ENCODE measurements around the gene ATG4A.

The ATG4A gene

GRCh38 chrX:108122748-108123147, 31.2 kb downstream of the ATG4A start:
- no peak for DNase-seq (ENCODE audit: low read depth, low spot score)

GRCh38 chrX:108123591-108124366, 32.2 kb downstream of the ATG4A start:
- DNase-seq (ENCODE audit: low read depth, low spot score), result no peak

GRCh38 chrX:108126661-108127060, 35.1 kb downstream of the ATG4A start:
- DNase-seq (ENCODE audit: low read depth, low spot score), result no peak

GRCh38 chrX:108127152-108127551, 35.6 kb downstream of the ATG4A start:
- DNase-seq (ENCODE audit: low read depth, low spot score), result no peak

- DNase-seq (ENCODE audit: low read depth, low spot score), result no peak
Measured at GRCh38 chrX:108130889-108131288, 39.3 kb downstream of the ATG4A start.

GRCh38 chrX:108131471-108131870, 39.9 kb downstream of the ATG4A start:
- DNase-seq (ENCODE audit: low read depth, low spot score), result no peak

- no peak for DNase-seq (ENCODE audit: low read depth, low spot score)
Measured at GRCh38 chrX:108132034-108132433, 40.5 kb downstream of the ATG4A start.

- no peak for DNase-seq (ENCODE audit: low read depth, low spot score)
Measured at GRCh38 chrX:108132876-108133275, 41.3 kb downstream of the ATG4A start.

- DNase-seq (ENCODE audit: low read depth, low spot score), result no peak
Measured at GRCh38 chrX:108134724-108135123, 43.1 kb downstream of the ATG4A start.

- DNase-seq (ENCODE audit: low read depth, low spot score), result no peak
Measured at GRCh38 chrX:108138814-108139702, 47.5 kb downstream of the ATG4A start.

GRCh38 chrX:108148524-108148923, 56.9 kb downstream of the ATG4A start:
- DNase-seq (ENCODE audit: low read depth, low spot score), result no peak

GRCh38 chrX:108156082-108156481, 64.5 kb downstream of the ATG4A start:
- no peak for DNase-seq (ENCODE audit: low read depth, low spot score)

GRCh38 chrX:108156934-108157466, 65.4 kb downstream of the ATG4A start:
- no peak for DNase-seq (ENCODE audit: low read depth, low spot score)

- DNase-seq (ENCODE audit: low read depth, low spot score), result no peak
Measured at GRCh38 chrX:108157628-108158027, 66.0 kb downstream of the ATG4A start.

- DNase-seq (ENCODE audit: low read depth, low spot score), result no peak
Measured at GRCh38 chrX:108159028-108159670, 67.6 kb downstream of the ATG4A start.

- DNase-seq (ENCODE audit: low read depth, low spot score), result no peak
Measured at GRCh38 chrX:108160309-108160708, 68.7 kb downstream of the ATG4A start.

- no peak for DNase-seq (ENCODE audit: low read depth, low spot score)
Measured at GRCh38 chrX:108162265-108162664, 70.7 kb downstream of the ATG4A start.

GRCh38 chrX:108163333-108164082, 71.9 kb downstream of the ATG4A start:
- no peak for DNase-seq (ENCODE audit: low read depth, low spot score)

- no peak for DNase-seq (ENCODE audit: low read depth, low spot score)
Measured at GRCh38 chrX:108165383-108166111, 74.0 kb downstream of the ATG4A start.

- no peak for DNase-seq (ENCODE audit: low read depth, low spot score)
Measured at GRCh38 chrX:108167211-108167872, 75.8 kb downstream of the ATG4A start.
